Mononuclear cell (primary cell): Measurements from ENCODE around the gene SPRY4. TPM values are rescaled to one million over a fixed set of nuclear protein-coding genes. Genes with fewer than 3 reads are reported as not detected.
"Not testable (repeated sequence)": the region's sequence is repeated elsewhere in the genome, so short reads cannot be mapped to it uniquely, and the experiment has no call there.

Experiments used
- H3K27me3 ChIP-seq: 2 replicates; pipeline ENCODE4 v1.6.0; 2011; ENCODE audit warnings: low read length, control low read depth; ENCODE audit not compliant: insufficient read depth
- H3K4me1 ChIP-seq: 2 replicates; pipeline ENCODE4 v1.5.1; 2011; ENCODE audit warnings: mild to moderate bottlenecking, low read length, control low read depth; ENCODE audit not compliant: insufficient read depth
- H3K4me3 ChIP-seq: 2 replicates; pipeline ENCODE4 v1.5.1; 2011; ENCODE audit warnings: mild to moderate bottlenecking, low read length, moderate library complexity
- H3K9me3 ChIP-seq: 2 replicates; pipeline ENCODE4 v1.5.1; 2011; ENCODE audit warnings: low read depth, mild to moderate bottlenecking, control low read depth, low read length
- total RNA-seq: library from RNA; depleted of rRNA; stranded (reverse); fragments of >200 nt; gene quantifications from one replicate; pipeline ENCODE4 v1.2.3, GENCODE V29; 2012

SPRY4 gene
- total RNA-seq, 1 donor: not detected

GRCh38 chr5:142350021-142350420 lies 25.2 kb upstream of the SPRY4 start:
- H3K4me1 ChIP-seq: no peaks in the 10 kb centered on the region
- peaks cover 37% of the 10 kb centered on the region for H3K27me3 ChIP-seq
- no peak overlapping the region for H3K4me3 ChIP-seq
- H3K9me3 ChIP-seq: peaks cover 1% of the 10 kb centered on the region

DNA sequence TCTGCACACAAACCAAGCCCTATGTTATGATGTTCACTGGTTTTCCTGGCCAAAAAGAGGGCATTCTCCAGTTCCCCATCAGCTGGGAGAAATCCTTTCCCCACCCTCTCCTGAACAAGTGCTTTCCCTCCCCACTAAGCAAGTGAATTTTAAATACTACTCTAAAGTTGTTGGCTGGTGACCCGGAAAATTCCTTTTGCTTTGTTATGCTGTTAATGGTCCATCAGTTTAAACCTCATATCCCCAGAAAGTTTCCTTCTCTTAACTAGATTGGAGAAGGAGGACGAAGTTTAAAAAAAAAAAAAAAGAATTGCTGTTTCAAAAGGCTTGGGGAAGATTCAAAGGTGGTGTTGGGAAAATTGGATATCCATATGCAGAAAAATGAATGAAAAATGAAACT lies 21.9 kb upstream of the SPRY4 start:
- no peak overlapping the region for H3K4me3 ChIP-seq
- H3K4me1 ChIP-seq: no peaks in the 10 kb centered on the region
- peaks cover 12% of the 10 kb centered on the region for H3K9me3 ChIP-seq
- peaks cover 18% of the 10 kb centered on the region for H3K27me3 ChIP-seq

GRCh38 chr5:142344915-142345314 lies 20.1 kb upstream of the SPRY4 start:
- Histone ChIP-seq H3K9me3 (peaks cover 12% of the 10 kb centered on the region), H3K27me3 (peaks cover 18% of the 10 kb centered on the region)
- not testable (repeated sequence) for H3K4me3 ChIP-seq, H3K4me1 ChIP-seq

DNA sequence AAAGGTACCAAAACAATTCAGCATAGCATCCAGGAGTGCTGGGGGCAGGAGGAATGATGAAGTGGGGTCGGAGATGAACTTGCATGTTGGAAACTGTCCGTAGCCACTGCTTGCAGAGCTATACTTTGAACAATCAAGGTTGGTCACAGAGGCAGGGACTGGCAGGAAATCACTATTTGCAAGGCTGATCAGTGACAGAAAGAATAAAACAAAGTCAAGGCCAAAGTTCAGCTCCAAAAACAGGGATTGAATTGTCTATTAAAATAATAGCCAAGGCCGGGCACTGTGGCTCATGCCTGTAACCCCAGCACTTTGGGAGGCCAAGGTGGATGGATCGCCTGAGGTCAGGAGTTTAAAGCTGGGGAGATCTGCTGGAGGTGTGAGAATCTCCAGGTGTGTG lies 18.7 kb upstream of the SPRY4 start:
- peaks cover 18% of the 10 kb centered on the region for H3K27me3 ChIP-seq
- H3K4me1 ChIP-seq: no peaks in the 10 kb centered on the region
- no peak overlapping the region for H3K4me3 ChIP-seq
- peaks cover 12% of the 10 kb centered on the region for H3K9me3 ChIP-seq

- H3K4me3 ChIP-seq: no peak overlapping the region
- peaks cover 12% of the 10 kb centered on the region for H3K9me3 ChIP-seq
- H3K4me1 ChIP-seq: no peaks in the 10 kb centered on the region
- H3K27me3 ChIP-seq: peaks cover 14% of the 10 kb centered on the region
These were observed 17.5 kb upstream of the SPRY4 start for GRCh38 chr5:142342128-142342981.

- H3K27me3 ChIP-seq: no peaks in the 10 kb centered on the region
- no peaks in the 10 kb centered on the region for H3K4me1 ChIP-seq
- peaks cover 8% of the 10 kb centered on the region for H3K9me3 ChIP-seq
- H3K4me3 ChIP-seq: no peak overlapping the region
These were observed 15.0 kb upstream of the SPRY4 start for GRCh38 chr5:142339781-142340180.

DNA sequence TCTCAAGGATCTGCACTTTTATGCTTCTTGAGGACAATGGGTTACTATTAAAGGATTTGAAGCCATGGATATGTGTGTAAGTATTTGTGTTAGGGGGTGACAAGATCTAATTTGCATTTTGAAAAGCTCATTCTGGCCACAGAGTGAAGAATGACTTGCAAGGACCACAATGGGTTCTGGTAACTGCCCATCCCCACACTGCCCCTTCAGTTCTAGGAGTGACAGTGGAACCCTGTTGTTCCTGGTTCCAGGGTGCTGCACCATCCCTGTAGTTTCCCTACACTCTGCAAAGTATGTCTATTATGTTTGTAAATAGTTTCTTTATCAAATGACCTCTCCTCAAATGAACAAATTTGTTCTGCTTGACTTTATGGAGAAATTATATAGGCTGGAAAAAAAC lies 9.7 kb upstream of the SPRY4 start:
- H3K9me3 ChIP-seq: no peaks in the 10 kb centered on the region
- no peak overlapping the region for H3K4me3 ChIP-seq
- H3K27me3 ChIP-seq: peaks cover 6% of the 10 kb centered on the region
- no peaks in the 10 kb centered on the region for H3K4me1 ChIP-seq

- not testable (repeated sequence) for H3K4me3 ChIP-seq, H3K4me1 ChIP-seq, H3K9me3 ChIP-seq
- peaks cover 14% of the 10 kb centered on the region for H3K27me3 ChIP-seq
These were observed 8.9 kb upstream of the SPRY4 start for GRCh38 chr5:142333749-142334148.

DNA sequence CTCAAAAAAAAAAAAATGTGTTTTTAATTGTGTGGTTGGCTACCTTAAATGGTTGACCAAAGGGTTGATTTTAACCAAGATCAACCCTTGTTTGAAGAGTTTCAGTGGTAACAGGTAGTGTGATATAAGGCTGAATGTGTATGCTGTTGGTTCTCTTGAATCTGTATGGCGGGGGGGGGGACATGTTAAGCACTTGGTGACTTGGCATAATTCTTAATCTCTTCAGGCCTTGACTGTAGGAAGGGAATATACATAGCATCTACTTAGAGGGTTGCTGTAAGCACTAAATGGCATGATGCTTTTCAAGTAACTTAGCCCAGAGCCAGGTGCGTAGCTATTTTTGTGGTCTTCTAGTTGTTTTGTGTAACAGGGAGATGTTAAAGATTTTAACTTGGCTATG lies 5.6 kb upstream of the SPRY4 start:
- no peaks in the 10 kb centered on the region for H3K9me3 ChIP-seq
- H3K4me3 ChIP-seq: no peak overlapping the region
- peaks cover 7% of the 10 kb centered on the region for H3K4me1 ChIP-seq
- H3K27me3 ChIP-seq: peaks cover 44% of the 10 kb centered on the region

DNA sequence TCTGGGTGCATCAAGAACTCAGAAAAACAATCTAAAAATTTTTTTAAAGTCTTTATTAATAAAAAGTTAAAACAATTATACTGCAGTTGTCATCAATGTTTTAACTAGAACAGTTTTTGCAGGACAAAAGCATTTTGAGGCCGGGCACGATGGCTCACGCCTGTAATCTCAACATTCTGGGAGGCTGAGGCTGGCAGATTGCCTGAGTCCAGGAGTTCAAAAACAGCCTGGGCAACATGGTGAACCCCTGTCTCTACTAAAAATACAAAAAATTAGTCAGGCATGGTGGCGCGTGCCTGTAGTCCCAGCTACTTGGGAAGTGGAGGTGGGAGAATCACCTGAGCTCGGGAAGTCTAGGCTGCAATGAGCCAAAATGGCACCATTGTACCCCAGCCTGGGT lies 5.2 kb upstream of the SPRY4 start:
- H3K4me1 ChIP-seq: peaks cover 11% of the 10 kb centered on the region
- no peaks in the 10 kb centered on the region for H3K9me3 ChIP-seq
- H3K27me3 ChIP-seq: peaks cover 48% of the 10 kb centered on the region
- H3K4me3 ChIP-seq: no peak overlapping the region

DNA sequence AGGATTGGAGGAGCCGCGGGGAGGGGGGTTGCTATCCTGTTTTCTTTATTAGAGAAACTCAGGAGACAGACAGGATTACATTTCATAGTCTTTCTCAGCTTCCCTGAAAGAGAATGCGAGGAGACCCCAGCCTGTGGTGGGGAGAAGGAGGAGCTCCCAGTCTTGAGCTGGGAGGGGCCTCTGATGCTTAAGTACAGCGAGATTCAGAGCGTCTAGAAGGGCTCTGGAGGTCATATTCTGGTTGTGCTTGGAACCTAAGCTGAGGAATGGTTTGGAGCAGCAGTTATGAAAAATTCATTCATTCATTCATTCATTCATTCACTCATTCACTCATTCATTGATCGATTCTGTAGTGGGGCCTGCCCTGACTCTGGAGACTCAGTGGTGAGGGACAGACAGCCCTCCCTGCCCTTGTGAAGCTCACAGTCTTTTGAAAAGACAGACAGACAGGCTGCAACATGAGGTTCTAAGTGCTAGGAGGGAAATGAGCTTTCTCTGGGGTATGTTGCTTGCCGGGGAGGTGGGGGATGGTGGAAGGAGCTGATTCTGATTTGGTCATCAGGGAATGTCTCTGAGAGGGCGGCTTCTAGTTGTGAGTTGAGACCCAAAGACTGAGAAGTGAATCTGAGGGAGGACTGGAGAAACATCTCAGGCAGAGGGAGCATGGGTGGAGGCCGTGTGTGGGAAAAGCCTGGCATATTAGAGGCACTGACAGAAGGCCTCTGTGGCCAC lies 2.5 kb upstream of the SPRY4 start:
- H3K4me3 ChIP-seq: no peak overlapping the region
- no peaks in the 10 kb centered on the region for H3K9me3 ChIP-seq
- H3K4me1 ChIP-seq: peaks cover 29% of the 10 kb centered on the region
- peaks cover 74% of the 10 kb centered on the region for H3K27me3 ChIP-seq

DNA sequence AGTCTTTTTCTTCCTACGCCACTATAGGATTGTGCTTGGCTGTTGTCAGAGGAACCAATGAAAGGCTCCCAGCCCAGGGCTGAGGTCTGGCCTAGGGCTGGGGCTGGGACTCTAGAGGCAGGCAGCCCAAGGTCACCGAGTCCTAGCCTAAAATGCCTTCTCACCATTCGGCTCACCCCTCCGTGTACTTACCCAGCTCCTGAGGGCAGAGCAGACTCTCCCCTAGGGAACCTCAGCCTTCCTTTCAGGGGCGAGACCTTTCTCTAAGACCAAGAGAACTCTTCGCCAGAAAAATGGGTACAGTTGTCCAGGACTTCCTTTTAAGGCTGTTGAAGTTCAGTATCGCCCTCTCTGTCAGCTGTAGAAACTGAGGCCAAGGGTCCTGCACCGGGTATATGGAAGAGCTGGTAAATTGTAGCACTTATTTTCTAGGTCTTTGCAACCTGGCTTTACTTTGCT lies 1.7 kb upstream of the SPRY4 start:
- Histone ChIP-seq H3K27me3 (peaks cover 80% of the 10 kb centered on the region), H3K9me3 (no peaks in the 10 kb centered on the region), H3K4me1 (peaks cover 29% of the 10 kb centered on the region), H3K4me3 (no peak overlapping the region)

- H3K27me3 ChIP-seq: peaks cover 81% of the 10 kb centered on the region
- no peaks in the 10 kb centered on the region for H3K9me3 ChIP-seq
- no peak overlapping the region for H3K4me3 ChIP-seq
- peaks cover 29% of the 10 kb centered on the region for H3K4me1 ChIP-seq
These were observed 1.1 kb upstream of the SPRY4 start for GRCh38 chr5:142325725-142326479.

GRCh38 chr5:142324136-142324870 lies 518 bp downstream of the SPRY4 start:
- Histone ChIP-seq H3K4me3 (peak overlapping the region; percentile 25), H3K9me3 (no peaks in the 10 kb centered on the region), H3K4me1 (peaks cover 29% of the 10 kb centered on the region), H3K27me3 (peaks cover 92% of the 10 kb centered on the region)
